Measurements from ENCODE around the gene HTRA3. TPM values are rescaled to one million over a fixed set of nuclear protein-coding genes. Genes with fewer than 3 reads are reported as not detected.

The HTRA3 gene
- total RNA-seq, 1 experiment from 2014 or later: 2.3 TPM

GRCh38 chr4:8240211-8241041 lies 29.1 kb upstream of the HTRA3 start (continued):
- TF ChIP-seq ATF2 (CRISPR knock-in tag; IDR thresholded peaks at IDR 0.05; ENCODE audit: borderline replicate concordance, low read depth) (no peak), NR3C1 (CRISPR knock-in tag; conservative IDR thresholded peaks at IDR 0.05; ENCODE audit: low read depth) (no peak), TCF7 (CRISPR knock-in tag; IDR thresholded peaks at IDR 0.05; ENCODE audit: low read depth) (no peak), CBFB (CRISPR knock-in tag; IDR thresholded peaks at IDR 0.05; ENCODE audit: low read depth) (no peak), ELF4 (CRISPR knock-in tag; IDR thresholded peaks at IDR 0.05; ENCODE audit: low read depth) (no peak), RORB (CRISPR knock-in tag; IDR thresholded peaks at IDR 0.05) (no peak), CREB1 (CRISPR knock-in tag; IDR thresholded peaks at IDR 0.05) (no peak), CDX4 (CRISPR knock-in tag; IDR thresholded peaks at IDR 0.05; ENCODE audit: borderline replicate concordance) (no peak), ATF6 (CRISPR knock-in tag; IDR thresholded peaks at IDR 0.05) (no peak), IRF1 (CRISPR knock-in tag; IDR thresholded peaks at IDR 0.05) (no peak), MLX (CRISPR knock-in tag; IDR thresholded peaks at IDR 0.05) (no peak), ZNF396 (CRISPR knock-in tag; IDR thresholded peaks at IDR 0.05; ENCODE audit: borderline replicate concordance) (no peak)

GRCh38 chr4:8241211-8241779 lies 28.3 kb upstream of the HTRA3 start:
- ChIA-PET CTCF (interaction anchor here (0.7 to 3.2 kb wide), 9 partner anchors 10 to 170 kb away, joined by 3 to 30 read pairs (median 3); partner anchors contain the start of gene HTRA3), POLR2A (no interaction called here)
- H3K9me3 Mint-ChIP-seq: no peaks in the 10 kb centered on the region
- TF ChIP-seq ATF3 (CRISPR knock-in tag; conservative IDR thresholded peaks at IDR 0.05) (no peak), ATF1 (CRISPR knock-in tag; IDR thresholded peaks at IDR 0.05) (no peak), ZNF671 (CRISPR knock-in tag; IDR thresholded peaks at IDR 0.05) (no peak), E2F4 (CRISPR knock-in tag; IDR thresholded peaks at IDR 0.05; ENCODE audit: borderline replicate concordance, low read depth) (no peak), USF1 (CRISPR knock-in tag; IDR thresholded peaks at IDR 0.05) (no peak), ESRRA (CRISPR knock-in tag; IDR thresholded peaks at IDR 0.05; ENCODE audit: borderline replicate concordance) (no peak), TEAD4 (CRISPR knock-in tag; IDR thresholded peaks at IDR 0.05) (no peak)
- ATAC-seq (no peak), DNase-seq (ENCODE audit: low spot score) (no peak)
- H3K36me3 Mint-ChIP-seq: no peaks in the 10 kb centered on the region
- no peaks in the 10 kb centered on the region; the same call in 1 of the 2 replicates for H3K27me3 Mint-ChIP-seq (ENCODE audit: low read depth)
- no peak overlapping the region for H3K4me3 Mint-ChIP-seq
- no peaks in the 10 kb centered on the region for H3K4me1 Mint-ChIP-seq
- H3K27ac Mint-ChIP-seq: no peak overlapping the region
